ENCODE data around the gene ADAM8.
"Not testable (repeated sequence)": the region's sequence is repeated elsewhere in the genome, so short reads cannot be mapped to it uniquely, and the experiment has no call there.

ADAM8 gene

DNA sequence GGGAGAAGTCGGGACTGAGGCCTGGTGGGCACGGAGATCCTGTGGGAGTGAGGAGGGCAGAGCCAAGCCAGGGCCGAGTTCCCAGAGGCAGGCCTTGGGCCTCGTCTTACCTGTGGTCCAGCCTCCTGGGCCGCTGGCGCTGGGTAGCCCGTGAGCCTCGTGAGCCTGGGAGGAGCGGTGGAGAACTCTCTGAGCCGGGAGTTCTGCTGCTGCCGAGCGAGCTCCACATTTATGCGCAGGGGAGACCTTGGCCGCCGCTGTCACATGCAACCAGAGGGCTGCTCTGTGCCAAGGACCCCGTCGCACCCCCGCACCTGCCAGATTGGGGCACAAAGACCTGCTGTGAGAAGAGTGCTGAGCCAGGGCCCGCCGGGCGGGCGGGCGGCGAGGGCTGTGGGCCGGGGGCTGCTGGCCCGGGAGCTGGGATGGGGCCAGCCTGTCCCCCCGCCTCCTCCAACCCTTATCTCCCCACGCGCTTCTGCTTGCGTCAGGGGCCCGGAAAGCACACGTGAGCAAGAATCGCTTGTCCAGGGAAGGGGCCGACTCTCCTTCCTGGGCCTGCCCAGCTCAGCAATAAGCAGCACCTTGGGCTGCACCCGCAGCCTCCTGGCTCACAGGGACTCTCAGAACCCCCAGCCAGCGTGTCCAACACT lies 28.9 kb downstream of the ADAM8 start:
- no peak for DNase-seq

DNA sequence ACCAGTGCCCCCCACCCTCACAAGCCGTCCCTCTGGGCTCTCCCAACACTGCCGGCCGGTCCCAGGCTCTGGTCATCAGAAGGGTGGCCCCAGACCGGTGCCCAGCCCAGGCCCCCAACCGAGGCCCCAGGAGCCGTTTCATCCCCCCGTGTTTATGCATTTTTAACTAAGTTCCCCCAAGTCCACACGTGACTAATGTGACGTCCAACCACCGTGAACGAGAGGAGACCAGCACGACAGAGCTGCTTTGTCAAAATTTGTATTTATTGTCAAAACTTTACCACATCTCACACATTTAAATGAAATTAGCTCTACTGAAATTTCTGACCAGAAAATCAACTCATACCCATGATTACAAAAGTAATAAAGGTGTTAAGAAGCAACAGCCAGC lies 30.4 kb downstream of the ADAM8 start:
- no peak for DNase-seq

DNA sequence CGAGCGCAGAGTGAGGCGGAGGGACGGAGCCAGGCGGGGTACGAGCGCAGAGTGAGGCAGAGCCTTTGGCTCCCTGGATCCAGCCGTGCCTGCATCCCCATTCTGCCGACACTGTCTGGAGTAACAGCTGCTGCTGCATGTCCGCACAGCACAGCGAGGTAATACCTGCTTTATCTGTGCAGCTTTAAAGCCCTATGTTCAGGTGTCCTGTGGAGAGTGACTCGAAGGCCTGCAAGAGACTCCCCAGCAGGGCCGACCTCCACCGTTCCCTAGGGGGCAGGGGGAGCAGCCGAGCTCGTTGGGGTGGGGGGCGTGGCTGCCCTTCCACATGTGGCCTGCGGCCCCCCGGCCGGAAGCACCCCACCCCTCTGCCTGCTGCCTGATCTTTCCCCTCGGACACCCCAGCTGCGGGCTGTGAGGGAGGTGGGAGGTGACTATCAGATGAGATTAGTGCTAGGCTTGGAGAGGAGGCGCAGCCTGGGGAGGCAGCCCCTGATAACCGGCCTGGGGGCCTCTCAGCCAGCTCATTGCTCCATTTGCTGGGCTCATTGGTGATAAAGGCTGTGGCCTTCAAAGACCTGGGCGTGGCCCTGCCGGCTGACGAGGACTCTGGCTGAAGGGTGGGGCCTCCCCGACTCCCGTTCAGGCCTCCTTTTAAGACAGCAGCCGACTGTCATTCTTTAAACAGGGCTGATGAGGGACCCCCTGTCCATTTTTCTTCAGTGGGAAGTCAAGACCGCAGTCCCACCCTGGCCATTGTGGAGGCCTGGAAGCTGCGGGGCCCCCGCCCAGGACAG lies 31.0 kb downstream of the ADAM8 start:
- no peak for DNase-seq

DNA sequence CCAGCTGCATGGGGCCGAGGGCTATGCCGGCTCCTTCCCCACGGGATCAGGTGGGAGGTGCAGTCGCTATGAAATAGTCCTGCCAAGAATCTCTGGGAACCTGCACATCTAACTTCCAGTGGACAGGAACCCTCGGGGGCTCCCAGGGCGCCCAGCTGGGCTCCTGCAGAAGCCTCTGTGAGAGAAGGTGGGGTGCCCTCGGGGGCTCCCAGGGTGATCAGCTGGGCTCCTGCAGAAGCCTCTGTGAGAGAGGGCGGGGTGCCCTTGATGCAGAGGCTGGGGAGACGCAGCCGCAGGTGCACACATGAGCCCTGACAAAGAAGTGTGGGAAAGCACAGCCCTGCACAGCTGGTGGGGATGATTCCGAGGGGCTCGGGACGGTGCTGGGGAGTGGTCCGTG lies 33.1 kb downstream of the ADAM8 start:
- DNase-seq = no peak

GRCh38 chr10:133242611-133243356 lies 33.9 kb downstream of the ADAM8 start:
- no peak for DNase-seq

GRCh38 chr10:133241501-133242205 lies 35.0 kb downstream of the ADAM8 start:
- no peak for DNase-seq

GRCh38 chr10:133239990-133240389 lies 36.7 kb downstream of the ADAM8 start:
- DNase-seq = no peak

DNA sequence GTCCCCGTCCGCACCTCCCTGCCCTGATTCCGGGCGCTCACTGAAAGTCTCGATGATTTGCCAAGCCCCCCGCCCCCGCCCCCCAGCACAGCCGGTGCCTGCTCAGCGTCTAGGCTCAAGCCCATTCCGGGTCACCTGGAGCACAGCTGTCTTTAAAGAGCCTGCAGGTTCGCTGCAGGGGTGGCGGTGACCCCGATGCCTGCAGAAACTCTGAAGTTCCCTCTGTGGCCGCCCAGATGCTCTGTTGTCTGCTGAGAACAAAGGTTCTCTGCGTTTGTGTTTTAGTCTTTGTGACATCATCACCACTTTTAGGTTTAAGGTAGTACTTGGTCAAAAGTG lies 38.2 kb downstream of the ADAM8 start:
- DNase-seq = no peak

DNA sequence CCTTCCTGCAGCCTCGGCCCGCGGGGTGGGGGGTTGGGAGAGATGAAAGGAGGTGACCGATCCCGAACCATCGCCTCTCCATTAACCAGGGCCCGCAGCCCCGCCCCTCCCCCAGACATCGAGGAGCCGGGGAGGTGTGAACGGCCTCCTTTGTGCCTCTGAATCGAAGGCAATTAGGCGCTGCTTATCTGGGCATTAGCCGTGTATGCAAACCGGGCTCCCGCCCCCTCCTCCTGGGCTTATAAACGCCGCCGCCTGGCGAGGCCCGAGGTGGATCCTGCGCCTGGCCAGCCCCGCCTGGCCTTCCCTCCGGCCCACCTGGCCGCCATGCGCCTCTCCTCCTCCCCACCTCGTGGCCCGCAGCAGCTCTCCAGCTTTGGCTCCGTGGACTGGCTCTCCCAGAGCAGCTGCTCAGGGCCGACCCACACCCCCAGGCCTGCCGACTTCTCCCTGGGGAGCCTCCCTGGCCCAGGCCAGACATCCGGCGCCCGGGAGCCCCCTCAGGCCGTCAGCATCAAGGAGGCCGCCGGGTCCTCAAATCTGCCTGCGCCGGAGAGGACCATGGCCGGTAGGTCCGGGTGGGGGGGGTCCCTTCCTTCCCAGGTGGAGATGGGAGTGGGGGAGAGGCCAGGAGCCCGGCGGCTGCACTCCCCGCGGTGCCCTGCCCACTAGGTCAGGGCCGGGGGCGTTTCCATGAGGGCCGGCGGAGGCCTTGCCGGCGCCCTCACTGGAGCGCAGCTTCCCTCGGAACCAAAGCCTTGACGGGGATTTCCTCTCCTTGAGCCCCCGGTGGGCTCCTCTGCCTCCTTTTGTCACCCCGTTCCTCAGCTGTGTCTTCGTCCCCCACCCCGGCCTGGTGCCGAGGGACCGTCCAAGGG lies 38.8 kb downstream of the ADAM8 start, which contains the start of gene VENTX:
VENTX (plus strand) TSS at position 268 of the 878 bp plus-strand sequence; CDS start at position 328, 60 bp downstream.
- no peak for DNase-seq

DNA sequence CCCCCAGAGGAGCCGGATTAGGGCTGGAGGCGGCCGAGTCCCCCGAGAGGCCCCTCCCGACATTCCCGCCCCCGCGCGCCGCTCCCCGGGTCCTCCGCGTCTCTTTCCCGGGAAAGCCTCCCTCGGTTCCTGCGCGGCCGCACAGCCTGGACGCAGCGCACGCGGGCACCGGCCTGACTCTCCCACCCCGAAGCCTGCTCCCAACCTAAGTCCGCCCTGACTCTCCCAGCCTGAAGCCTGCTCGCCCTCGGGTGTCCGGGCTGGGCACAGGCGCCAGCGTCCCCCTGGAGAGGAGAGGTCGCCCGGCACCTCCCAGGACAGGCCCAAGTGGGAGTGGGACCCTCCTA lies 39.5 kb downstream of the ADAM8 start:
- DNase-seq = no peak

DNA sequence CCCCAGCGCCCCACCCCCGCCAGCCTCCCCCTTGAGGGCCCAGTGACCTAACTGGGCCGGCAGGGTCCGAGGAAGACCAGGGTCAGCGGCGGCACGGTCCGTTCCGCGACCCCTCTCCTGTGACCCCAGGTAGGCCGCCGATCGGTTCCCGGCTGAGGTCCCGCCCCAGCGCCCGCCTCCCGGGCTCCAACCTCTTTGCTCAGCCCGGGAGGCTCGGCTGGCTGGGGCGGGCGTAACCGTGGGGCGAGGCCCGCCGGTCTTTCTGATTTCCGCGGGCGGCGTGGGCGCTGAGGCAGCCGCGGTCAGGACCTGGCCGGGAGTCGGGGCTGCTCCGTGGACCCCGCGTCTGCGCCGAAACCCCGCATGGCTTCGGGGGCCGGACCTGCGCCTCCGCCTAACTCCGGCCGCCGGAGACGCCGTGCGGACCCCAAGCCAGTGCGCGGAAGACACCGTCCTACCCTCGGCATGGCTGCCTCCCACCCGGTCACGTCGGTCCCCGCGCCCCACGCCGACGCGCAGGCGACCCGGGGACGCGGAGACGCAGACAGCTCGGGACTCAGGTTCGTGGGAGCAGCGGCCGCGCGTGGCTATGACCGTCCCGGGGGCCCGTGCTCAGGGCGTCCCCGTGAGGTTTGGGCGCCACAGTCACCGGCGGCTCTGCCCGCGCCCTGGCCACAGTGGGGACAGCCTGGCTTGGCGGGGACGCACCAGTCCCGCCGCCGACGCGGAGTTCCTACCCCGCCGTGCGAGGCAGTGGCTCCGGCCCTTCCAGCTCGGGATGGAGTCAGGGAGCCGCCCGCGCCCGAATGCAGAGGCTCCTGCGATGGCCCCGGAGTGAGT lies 40.0 kb downstream of the ADAM8 start:
- no peak for DNase-seq

GRCh38 chr10:133235932-133236331 lies 40.7 kb downstream of the ADAM8 start:
- DNase-seq = no peak

- DNase-seq = no peak
Observed at GRCh38 chr10:133235265-133235855, 41.3 kb downstream of the ADAM8 start.

GRCh38 chr10:133234796-133235195 lies 41.9 kb downstream of the ADAM8 start:
- not testable (repeated sequence) for DNase-seq

GRCh38 chr10:133231946-133232574 lies 44.6 kb downstream of the ADAM8 start:
- no peak for DNase-seq

- DNase-seq = no peak
Observed at GRCh38 chr10:133231244-133231945, 45.3 kb downstream of the ADAM8 start.

DNA sequence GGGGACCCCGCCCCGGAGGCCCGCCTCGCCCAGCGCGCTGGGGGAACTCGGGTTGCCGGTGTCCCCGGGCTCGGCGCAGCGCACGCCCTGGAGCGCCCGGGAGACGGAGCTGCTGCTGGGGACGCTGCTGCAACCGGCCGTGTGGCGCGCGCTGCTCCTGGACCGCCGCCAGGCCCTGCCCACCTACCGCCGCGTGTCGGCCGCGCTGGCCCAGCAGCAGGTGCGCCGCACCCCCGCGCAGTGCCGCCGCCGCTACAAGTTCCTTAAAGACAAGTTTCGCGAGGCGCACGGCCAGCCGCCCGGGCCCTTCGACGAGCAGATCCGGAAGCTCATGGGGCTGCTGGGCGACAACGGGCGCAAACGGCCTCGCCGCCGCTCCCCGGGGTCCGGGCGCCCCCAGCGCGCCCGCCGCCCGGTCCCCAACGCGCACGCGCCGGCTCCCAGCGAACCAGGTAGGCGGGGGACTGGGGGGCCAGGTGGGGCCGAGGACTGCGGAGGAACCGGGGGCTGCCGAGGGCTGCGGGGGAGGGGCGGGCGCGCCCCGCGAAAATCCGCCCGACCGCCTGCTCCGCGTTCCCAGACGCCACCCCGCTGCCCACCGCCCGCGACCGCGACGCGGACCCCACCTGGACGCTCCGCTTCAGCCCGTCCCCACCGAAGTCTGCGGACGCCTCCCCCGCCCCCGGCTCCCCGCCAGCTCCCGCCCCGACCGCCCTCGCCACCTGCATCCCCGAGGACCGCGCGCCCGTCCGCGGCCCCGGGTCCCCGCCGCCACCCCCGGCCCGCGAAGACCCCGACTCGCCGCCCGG lies 46.1 kb downstream of the ADAM8 start:
- no peak for DNase-seq

- DNase-seq = no peak
Observed at GRCh38 chr10:133230044-133230361, 46.7 kb downstream of the ADAM8 start, which contains the start of gene UTF1. Gene UTF1 (plus strand): TSS chr10:133230217. CDS start chr10:133230289, 72 bp downstream.
